Endothelial cell of umbilical vein (primary cell): ENCODE data around the gene SPATS2L. TPM values are rescaled to one million over a fixed set of nuclear protein-coding genes. Genes with fewer than 3 reads are reported as not detected.

ENCODE experiments used
- BruUV-seq: library from RNA; stranded (reverse); fragments of 400-500 nt; replicated peaks from 2 replicates; lab custom pipeline; 2021; lab: Mats Ljungman, UMichigan
- CTCF ChIA-PET: fragments of 300-600, 350-600 bp; sonication (Branson Sonifier 250); formaldehyde crosslinking; loops from one replicate; lab custom pipeline; 2021; ENCODE audit warnings: antibody characterized with exemption, inconsistent platforms; lab: Charles Lee
- POLR2A ChIA-PET: fragments of 300-600, 350-600 bp; sonication (Branson Sonifier 250); formaldehyde crosslinking; loops from one replicate; lab custom pipeline; 2021; ENCODE audit warnings: antibody characterized with exemption, inconsistent platforms; lab: Charles Lee
- DNase-seq: peaks from one replicate; pipeline ENCODE4 v3.0.0-alpha.2; 2011; ENCODE audit warnings: low read depth, low spot score
- FAIRE-seq: peaks from 2 replicates; lab custom pipeline; 2011; peaks lifted over from hg19 to GRCh38; lab: Jason Lieb, UNC
- H2AFZ ChIP-seq: 2 replicates; pipeline ENCODE4 v1.6.0; 2012; ENCODE audit warnings: low read depth, low read length, control low read depth, inconsistent platforms
- H3K27ac ChIP-seq: 2 replicates; pipeline ENCODE4 v1.5.1; 2011; ENCODE audit warnings: low read depth, mild to moderate bottlenecking, control low read depth, low read length, moderate library complexity; ENCODE audit not compliant: insufficient read depth
- H3K27me3 ChIP-seq, 2 experiments: 2 replicates each; pipeline versions ENCODE4 v1.6.0 to v1.6.1; 2011; ENCODE audit warnings: low read length in 2 of 2, mixed read lengths in 1 of 2; ENCODE audit not compliant: control insufficient read depth in 2 of 2, insufficient read depth in 2 of 2
- H3K36me3 ChIP-seq, 2 experiments: 2 replicates in 1 of 2; 3 replicates in 1 of 2; pipeline ENCODE4 v1.5.1; 2011; ENCODE audit warnings: low read length in 2 of 2, mild to moderate bottlenecking in 1 of 2, moderate library complexity in 1 of 2; ENCODE audit not compliant: control insufficient read depth in 2 of 2, insufficient read depth in 2 of 2; ENCODE audit errors: extremely low read depth in 1 of 2
- H3K4me1 ChIP-seq: 3 replicates; pipeline ENCODE4 v1.5.1; 2011; ENCODE audit warnings: mild to moderate bottlenecking, low read length; ENCODE audit not compliant: control insufficient read depth, insufficient read depth; ENCODE audit errors: extremely low read depth
- H3K4me2 ChIP-seq: 2 replicates; pipeline ENCODE4 v1.6.1; 2011; ENCODE audit warnings: low read length, control low read depth, mixed read lengths; ENCODE audit not compliant: insufficient read depth
- H3K4me3 ChIP-seq, 3 experiments: fragments of 200-600 bp in 1 of 3; sonication (generic), shearing (Covaris generic) in 1 of 3; replicated peaks in 1 of 3; 2 replicates each; pipeline ENCODE4 v1.5.1; 2011 to 2016; ENCODE audit warnings: control low read depth in 3 of 3, low read length in 3 of 3, mild to moderate bottlenecking in 2 of 3, inconsistent platforms in 1 of 3, low read depth in 1 of 3, moderate library complexity in 1 of 3; ENCODE audit not compliant: insufficient read depth in 1 of 3
- H3K79me2 ChIP-seq: 2 replicates; pipeline ENCODE4 v1.6.0; 2012; ENCODE audit warnings: low read length, inconsistent platforms; ENCODE audit not compliant: control insufficient read depth, insufficient read depth
- H3K9ac ChIP-seq: replicated peaks from 2 replicates; pipeline ENCODE3; 2011; ENCODE audit warnings: low read length, control low read depth; ENCODE audit not compliant: insufficient read depth; ENCODE audit errors: extremely low read depth
- H3K9me1 ChIP-seq: replicated peaks from 3 replicates; pipeline ENCODE4 v1.6.0; 2011; ENCODE audit warnings: mild to moderate bottlenecking, low read length; ENCODE audit not compliant: control insufficient read depth, insufficient read depth; ENCODE audit errors: extremely low read depth
- H3K9me3 ChIP-seq: replicated peaks from 2 replicates; pipeline ENCODE4 v1.5.1; 2012; ENCODE audit warnings: low read length, inconsistent platforms; ENCODE audit not compliant: control insufficient read depth, insufficient read depth
- H4K20me1 ChIP-seq: replicated peaks from 2 replicates; pipeline ENCODE3; 2011; ENCODE audit warnings: mild to moderate bottlenecking, low read length; ENCODE audit not compliant: control insufficient read depth, insufficient read depth; ENCODE audit errors: extremely low read depth
- CTCF ChIP-seq, 2 donors: IDR thresholded peaks; 1 replicate in 1 of 2; 2 replicates in 1 of 2; pipeline ENCODE4 v1.5.1; 2011; ENCODE audit warnings: low read length in 2 of 2, mild to moderate bottlenecking in 2 of 2, moderate library complexity in 2 of 2, control low read depth in 1 of 2, inconsistent platforms in 1 of 2, low read depth in 1 of 2; ENCODE audit not compliant: insufficient read depth in 1 of 2; ENCODE audit errors: extremely low read depth in 1 of 2
- EZH2 ChIP-seq: IDR thresholded peaks from 2 replicates; pipeline ENCODE4 v1.6.1; 2012; ENCODE audit warnings: borderline replicate concordance, low read depth, mild to moderate bottlenecking, moderate library complexity, low read length, inconsistent platforms; ENCODE audit not compliant: severe bottlenecking
- FOS ChIP-seq: IDR thresholded peaks from 2 replicates; pipeline ENCODE4 v1.6.1; 2011; ENCODE audit warnings: mild to moderate bottlenecking, low read length, moderate library complexity, borderline replicate concordance; ENCODE audit not compliant: insufficient read depth
- GATA2 ChIP-seq: IDR thresholded peaks from 2 replicates; pipeline ENCODE4 v1.7.0; 2011; ENCODE audit warnings: low read depth, mild to moderate bottlenecking, moderate library complexity, mixed read lengths, low read length; ENCODE audit not compliant: insufficient read length, insufficient read depth
- JUN ChIP-seq: IDR thresholded peaks from 2 replicates; pipeline ENCODE4 v1.6.1; 2011; ENCODE audit warnings: borderline replicate concordance, low read depth; ENCODE audit not compliant: insufficient read length, insufficient read depth
- MAX ChIP-seq: IDR thresholded peaks from 2 replicates; pipeline ENCODE4 v1.6.1; 2011; ENCODE audit not compliant: insufficient read depth, insufficient read length
- MYC ChIP-seq: IDR thresholded peaks from one replicate; pipeline ENCODE4 v1.6.1; 2011; ENCODE audit warnings: mild to moderate bottlenecking, low read depth, low read length
- POLR2A ChIP-seq: IDR thresholded peaks from 2 replicates; pipeline ENCODE4 v1.6.1; 2012; ENCODE audit warnings: low read depth, mild to moderate bottlenecking, control low read depth, low read length
- POLR2AphosphoS5 ChIP-seq: IDR thresholded peaks from 2 replicates; pipeline ENCODE4 v1.6.1; 2012; ENCODE audit warnings: low read depth, mild to moderate bottlenecking, control low read depth, low read length, moderate library complexity; ENCODE audit not compliant: insufficient read depth
- dilution Hi-C: fragments of 300-500 bp; cut with MboI; formaldehyde crosslinking; loops from one replicate; pipeline ENCODE4 v1.15.0; 2019; ENCODE audit warnings: low sequenced_read_pairs; ENCODE audit not compliant: extremely low pct_ligation_motif_present
- intact Hi-C: fragments of 100-400 bp; cut with micrococcal nuclease; formaldehyde crosslinking; loops from one replicate; pipeline ENCODE4 v1.10.0; 2022
- polyA plus RNA-seq, 4 experiments: library from polyadenylated mRNA; depleted of rRNA in 3 of 4; stranded (reverse) in 3 of 4; unstranded in 1 of 4; fragments of >200 nt; gene quantifications; 2 replicates each; pipeline versions ENCODE4 v1.2.1 to v1.2.3, GENCODE V29; 2011 to 2012; ENCODE audit warnings: missing spikeins in 1 of 4
- total RNA-seq: library from RNA; stranded (reverse); gene quantifications from 2 replicates; pipeline ENCODE4 v1.2.3, GENCODE V29; 2021

SPATS2L gene
- total and polyA plus RNA-seq, 2 donors (not counting 3 experiments of a cell fraction or from before 2014, with no cell fraction given): 29.1 to 72.9 TPM

- POLR2A ChIA-PET: no interaction called here
- TF ChIP-seq CTCF (IDR thresholded peaks at IDR 0.05; ENCODE audit: extremely low read depth in 1 of 2, insufficient read depth in 1 of 2, low read depth in 1 of 2, low read length in 2 of 2): no peak
- no peak for TF ChIP-seq GATA2
- no peak for TF ChIP-seq MYC
- no peak for TF ChIP-seq POLR2A
- no peak for TF ChIP-seq JUN
- no peak for TF ChIP-seq MAX
- TF ChIP-seq EZH2: no peak
- no peak for TF ChIP-seq FOS
- no peak for TF ChIP-seq POLR2AphosphoS5
These were observed 53.1 kb downstream of the SPATS2L start for GRCh38 chr2:200359552-200359951.

More at GRCh38 chr2:200359552-200359951, 53.1 kb downstream of the SPATS2L start:
- Histone ChIP-seq H4K20me1 (no peaks in the 10 kb centered on the region), H3K9me3 (no peaks in the 10 kb centered on the region), H3K9me1 (no peaks in the 10 kb centered on the region), H3K79me2 (peaks cover 12% of the 10 kb centered on the region), H3K36me3 (no peaks in the 10 kb centered on the region), H3K27me3 (no peaks in the 10 kb centered on the region), H3K4me3 (no peak overlapping the region), H3K27ac (no peak overlapping the region), H3K4me1 (no peaks in the 10 kb centered on the region), H3K4me2 (no peak overlapping the region), H3K9ac (no peak overlapping the region), H2AFZ (no peak overlapping the region)
- FAIRE-seq (no peak), DNase-seq (no peak)
- dilution Hi-C loops: no loop called here
- BruUV-seq: no TSS peak
- intact Hi-C loops: no loop called here
- CTCF ChIA-PET: interaction anchor here (0.7 to 1.7 kb wide), 2 partner anchors 16 to 51 kb away, joined by 3 read pairs; no protein-coding TSS in a partner anchor
